ENCODE data around the gene ANKFN1. TPM values are rescaled to one million over a fixed set of nuclear protein-coding genes. Genes with fewer than 3 reads are reported as not detected.

ANKFN1 gene
- total RNA-seq, 1 donor from 2014 or later = not detected

DNA sequence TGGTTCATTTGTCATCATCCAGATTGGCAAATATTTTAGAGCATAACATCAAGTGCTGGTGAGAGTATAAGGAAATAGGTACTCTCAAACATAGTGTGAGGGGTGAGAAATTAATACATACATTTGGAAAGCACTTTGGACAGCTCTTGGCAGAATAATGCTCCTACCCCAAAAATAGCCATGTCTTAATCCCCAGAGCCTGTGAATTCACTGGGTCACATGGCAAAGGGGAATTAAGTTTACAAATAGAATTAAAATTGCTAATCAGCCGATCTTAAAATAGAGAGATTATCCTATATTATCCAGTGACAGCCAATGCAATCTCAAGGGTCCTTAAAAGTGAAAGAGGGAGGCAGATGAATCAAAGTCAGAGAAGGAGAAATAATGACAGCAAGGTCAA lies 38.8 kb upstream of the ANKFN1 start:
- Mint-ChIP-seq H3K4me3 (no peak overlapping the region), H3K4me1 (no peaks in the 10 kb centered on the region), H3K27me3 (ENCODE audit: insufficient read depth, low read depth) (no peaks in the 10 kb centered on the region), H3K9me3 (no peaks in the 10 kb centered on the region), H3K27ac (no peak overlapping the region), H3K36me3 (no peaks in the 10 kb centered on the region)
- Histone ChIP-seq H3K79me2 (ENCODE audit: low read depth) (no peaks in the 10 kb centered on the region), H3K36me3 (no peaks in the 10 kb centered on the region), H3K4me1 (no peaks in the 10 kb centered on the region), H3K9me3 (ENCODE audit: low read depth) (no peaks in the 10 kb centered on the region), H4K20me1 (ENCODE audit: low read depth) (no peaks in the 10 kb centered on the region), H3K27me3 (no peaks in the 10 kb centered on the region), H3K9ac (no peak overlapping the region), H3K27ac (no peak overlapping the region), H3K4me2 (no peak overlapping the region), H3K4me3 (no peak overlapping the region), H3F3A (ENCODE audit: low read depth) (no peaks in the 10 kb centered on the region), H2AFZ (replicated peaks) (no peak overlapping the region)
- TF ChIP-seq, protein P1, sequence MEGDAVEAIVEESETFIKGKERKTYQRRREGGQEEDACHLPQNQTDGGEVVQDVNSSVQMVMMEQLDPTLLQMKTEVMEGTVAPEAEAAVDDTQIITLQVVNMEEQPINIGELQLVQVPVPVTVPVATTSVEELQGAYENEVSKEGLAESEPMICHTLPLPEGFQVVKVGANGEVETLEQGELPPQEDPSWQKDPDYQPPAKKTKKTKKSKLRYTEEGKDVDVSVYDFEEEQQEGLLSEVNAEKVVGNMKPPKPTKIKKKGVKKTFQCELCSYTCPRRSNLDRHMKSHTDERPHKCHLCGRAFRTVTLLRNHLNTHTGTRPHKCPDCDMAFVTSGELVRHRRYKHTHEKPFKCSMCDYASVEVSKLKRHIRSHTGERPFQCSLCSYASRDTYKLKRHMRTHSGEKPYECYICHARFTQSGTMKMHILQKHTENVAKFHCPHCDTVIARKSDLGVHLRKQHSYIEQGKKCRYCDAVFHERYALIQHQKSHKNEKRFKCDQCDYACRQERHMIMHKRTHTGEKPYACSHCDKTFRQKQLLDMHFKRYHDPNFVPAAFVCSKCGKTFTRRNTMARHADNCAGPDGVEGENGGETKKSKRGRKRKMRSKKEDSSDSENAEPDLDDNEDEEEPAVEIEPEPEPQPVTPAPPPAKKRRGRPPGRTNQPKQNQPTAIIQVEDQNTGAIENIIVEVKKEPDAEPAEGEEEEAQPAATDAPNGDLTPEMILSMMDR (IDR thresholded peaks at IDR 0.05) = no peak
- TF ChIP-seq EZH2 (IDR thresholded peaks at IDR 0.05) (no peak), EZH2phosphoT487 (IDR thresholded peaks at IDR 0.05) (no peak)
- DNase-seq (ENCODE audit: low spot score) = no peak

DNA sequence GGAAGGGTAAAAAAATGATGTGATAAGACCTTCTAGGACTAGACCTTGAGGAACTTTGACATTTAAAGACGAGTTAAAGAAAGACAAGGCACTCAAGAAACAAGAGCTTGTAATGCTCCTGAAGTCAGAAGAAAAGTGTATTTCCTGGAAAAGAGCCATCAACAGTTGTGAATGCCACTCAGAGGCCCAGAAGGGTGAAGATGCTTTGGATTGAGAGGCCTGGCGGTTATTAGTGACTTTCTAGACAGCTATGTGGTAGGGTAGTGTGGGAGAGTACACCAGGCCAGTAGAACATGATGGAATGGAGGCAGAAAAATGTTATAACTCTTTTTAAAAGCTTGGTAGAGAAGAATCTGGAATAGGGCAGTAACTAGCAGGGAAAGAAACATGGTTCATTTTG lies 34.1 kb upstream of the ANKFN1 start:
- no peaks in the 10 kb centered on the region for H3K4me1 ChIP-seq
- H3K27ac ChIP-seq = no peak overlapping the region
- no peaks in the 10 kb centered on the region for H3K36me3 ChIP-seq
- H3K4me3 ChIP-seq = no peak overlapping the region
- no peak for DNase-seq (ENCODE audit: low spot score)
- H3K4me2 ChIP-seq = no peak overlapping the region
- no peak overlapping the region for H3K4me3 Mint-ChIP-seq
- no peak overlapping the region for H3K27ac Mint-ChIP-seq
- no peaks in the 10 kb centered on the region for H3K9me3 ChIP-seq (ENCODE audit: low read depth)
- H4K20me1 ChIP-seq (ENCODE audit: low read depth) = no peaks in the 10 kb centered on the region
- H3K79me2 ChIP-seq (ENCODE audit: low read depth) = no peaks in the 10 kb centered on the region
- H3K36me3 Mint-ChIP-seq = no peaks in the 10 kb centered on the region
- H3K9me3 Mint-ChIP-seq = no peaks in the 10 kb centered on the region
- TF ChIP-seq, protein P1 (IDR thresholded peaks at IDR 0.05) = no peak
- no peak for TF ChIP-seq EZH2 (IDR thresholded peaks at IDR 0.05)
- TF ChIP-seq EZH2phosphoT487 (IDR thresholded peaks at IDR 0.05) = no peak
- no peaks in the 10 kb centered on the region for H3K4me1 Mint-ChIP-seq
- no peaks in the 10 kb centered on the region for H3K27me3 ChIP-seq
- H2AFZ ChIP-seq (replicated peaks) = no peak overlapping the region
- H3K27me3 Mint-ChIP-seq (ENCODE audit: insufficient read depth, low read depth) = no peaks in the 10 kb centered on the region
- H3K9ac ChIP-seq = no peak overlapping the region
- H3F3A ChIP-seq (ENCODE audit: low read depth) = no peaks in the 10 kb centered on the region

DNA sequence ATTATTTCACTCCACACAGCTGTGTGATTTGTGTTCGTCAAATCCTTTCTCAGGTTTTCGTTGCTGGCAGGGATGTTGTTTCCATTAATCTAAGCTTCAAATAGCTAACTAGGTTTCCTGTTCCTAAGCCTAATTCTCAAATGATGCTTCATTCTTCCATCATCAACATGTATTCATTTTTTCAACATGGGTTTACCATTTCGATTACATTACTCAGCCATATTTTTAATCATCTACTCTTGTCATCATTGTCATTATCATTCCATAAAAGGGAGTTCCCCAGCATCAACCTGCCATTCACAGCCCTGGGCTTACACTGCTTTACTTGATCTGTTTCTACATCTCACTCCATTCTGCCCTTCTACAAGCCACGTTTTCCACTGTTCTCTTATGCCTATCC lies 33.3 kb upstream of the ANKFN1 start:
- H3K4me1 ChIP-seq = no peaks in the 10 kb centered on the region
- no peak overlapping the region for H3K9ac ChIP-seq
- H3K4me2 ChIP-seq = no peak overlapping the region
- H3K27ac ChIP-seq = no peak overlapping the region
- H3F3A ChIP-seq (ENCODE audit: low read depth) = no peaks in the 10 kb centered on the region
- H3K36me3 ChIP-seq = no peaks in the 10 kb centered on the region
- Mint-ChIP-seq H3K4me3 (no peak overlapping the region), H3K27ac (no peak overlapping the region), H3K36me3 (no peaks in the 10 kb centered on the region), H3K4me1 (no peaks in the 10 kb centered on the region), H3K9me3 (no peaks in the 10 kb centered on the region), H3K27me3 (ENCODE audit: insufficient read depth, low read depth) (no peaks in the 10 kb centered on the region)
- no peak overlapping the region for H2AFZ ChIP-seq (replicated peaks)
- TF ChIP-seq, protein P1 (IDR thresholded peaks at IDR 0.05) = no peak
- TF ChIP-seq EZH2phosphoT487 (IDR thresholded peaks at IDR 0.05) (no peak), EZH2 (IDR thresholded peaks at IDR 0.05) (no peak)
- no peaks in the 10 kb centered on the region for H3K9me3 ChIP-seq (ENCODE audit: low read depth)
- no peak for DNase-seq (ENCODE audit: low spot score)
- no peaks in the 10 kb centered on the region for H4K20me1 ChIP-seq (ENCODE audit: low read depth)
- H3K4me3 ChIP-seq = no peak overlapping the region
- no peaks in the 10 kb centered on the region for H3K27me3 ChIP-seq
- H3K79me2 ChIP-seq (ENCODE audit: low read depth) = no peaks in the 10 kb centered on the region
